GM12878 (cell line): ENCODE data around the gene TEPSIN. TPM values are rescaled to one million over a fixed set of nuclear protein-coding genes. Genes with fewer than 3 reads are reported as not detected.

Source experiments
- ATAC-seq: fragments of 200-7000 bp; cut with Tn5 transposase; 3 replicates; pipeline ENCODE4 v1.9.1; 2020; ENCODE audit warnings: mild to moderate bottlenecking, moderate library complexity
- BruUV-seq: library from RNA; stranded (reverse); fragments of 400-500 nt; replicated peaks from 2 replicates; lab custom pipeline; 2021; lab: Mats Ljungman, UMichigan
- CTCF ChIA-PET: fragments of 300-600 bp; sonication (Branson Sonifier 250); formaldehyde crosslinking; extraction: SDS; loops from one replicate; lab custom pipeline; 2021; ENCODE audit warnings: inconsistent platforms; lab: Yijun Ruan, JAX
- POLR2A ChIA-PET: fragments of 350-600 bp; formaldehyde crosslinking; extraction: SDS; loops from one replicate; lab custom pipeline; 2021; ENCODE audit warnings: inconsistent platforms; lab: Charles Lee
- RAD21 ChIA-PET: fragments of 300-600 bp; sonication (Branson Sonifier 250); formaldehyde crosslinking; loops from one replicate; lab custom pipeline; 2023; ENCODE audit warnings: antibody characterized with exemption; ENCODE audit not compliant: unreplicated experiment; lab: Charles Lee
- SMC1A ChIA-PET: fragments of 300-600 bp; sonication (Branson Sonifier 250); formaldehyde crosslinking; loops from one replicate; lab custom pipeline; 2023; ENCODE audit not compliant: unreplicated experiment, uncharacterized antibody; lab: Charles Lee
- DNase-seq: peaks from one replicate; pipeline ENCODE4 v3.0.0-alpha.2; 2011; ENCODE audit warnings: low read depth, low spot score
- FAIRE-seq: peaks from 3 replicates; lab custom pipeline; 2011; peaks lifted over from hg19 to GRCh38; lab: Jason Lieb, UNC
- H2AFZ ChIP-seq: 2 replicates; pipeline ENCODE4 v1.6.0; 2011; ENCODE audit warnings: low read depth, low read length, control low read depth; ENCODE audit not compliant: control insufficient read depth
- H3K27ac ChIP-seq: 2 replicates; pipeline ENCODE4 v1.5.1; 2011; ENCODE audit warnings: control low read depth; ENCODE audit not compliant: control insufficient read depth, insufficient read depth
- H3K27me3 ChIP-seq, 2 experiments: replicated peaks in 1 of 2; 2 replicates each; pipeline versions ENCODE4 v1.6.0 to v1.6.1; 2011; ENCODE audit warnings: low read length in 1 of 2; ENCODE audit not compliant: control insufficient read depth in 2 of 2, insufficient read depth in 2 of 2
- H3K36me3 ChIP-seq, 2 experiments: 2 replicates each; pipeline ENCODE4 v1.5.1; 2011; ENCODE audit warnings: low read length in 1 of 2; ENCODE audit not compliant: control insufficient read depth in 2 of 2, insufficient read depth in 2 of 2
- H3K4me1 ChIP-seq: 2 replicates; pipeline ENCODE4 v1.6.1; 2011; ENCODE audit warnings: mild to moderate bottlenecking, low read length, moderate library complexity, mixed read lengths; ENCODE audit not compliant: control insufficient read depth, insufficient read depth
- H3K4me2 ChIP-seq: 2 replicates; pipeline ENCODE4 v1.6.0; 2011; ENCODE audit warnings: control low read depth; ENCODE audit not compliant: control insufficient read depth, insufficient read depth
- H3K4me3 ChIP-seq: fragments of 200-600 bp; sonication (generic); 2 replicates; pipeline ENCODE4 v1.5.1; 2016
- H3K79me2 ChIP-seq: 2 replicates; pipeline ENCODE4 v1.6.0; 2011; ENCODE audit warnings: low read length; ENCODE audit not compliant: control insufficient read depth, insufficient read depth
- H3K9ac ChIP-seq: 2 replicates; pipeline ENCODE4 v1.8.0; 2011; ENCODE audit warnings: low read length, control low read depth, mixed read lengths; ENCODE audit not compliant: control insufficient read depth, insufficient read depth
- H3K9me3 ChIP-seq: replicated peaks from 3 replicates; pipeline ENCODE4 v1.5.1; 2011; ENCODE audit warnings: mild to moderate bottlenecking, low read length; ENCODE audit not compliant: control insufficient read depth, insufficient read depth
- H4K20me1 ChIP-seq: 2 replicates; pipeline ENCODE4 v1.6.0; 2011; ENCODE audit not compliant: control insufficient read depth, insufficient read depth
- CHD1 ChIP-seq: IDR thresholded peaks from 2 replicates; pipeline ENCODE4 v1.6.1; 2012; ENCODE audit warnings: low read depth, low read length, improper control_type of control experiment
- E2F4 ChIP-seq: IDR thresholded peaks from 2 replicates; pipeline ENCODE4 v1.6.1; 2012; ENCODE audit warnings: low read depth, low read length, improper control_type of control experiment
- E4F1 ChIP-seq: fragments of 450-650 bp; IDR thresholded peaks from 2 replicates; pipeline ENCODE4 v1.6.1; 2018; ENCODE audit warnings: borderline replicate concordance, mild to moderate bottlenecking; ENCODE audit not compliant: partially characterized antibody
- HSF1 ChIP-seq: fragments of 150-350 bp; IDR thresholded peaks from 2 replicates; pipeline ENCODE4 v1.6.1; 2014; ENCODE audit warnings: mild to moderate bottlenecking, low read depth, low read length
- MTA3 ChIP-seq: IDR thresholded peaks from 2 replicates; pipeline ENCODE4 v1.6.1; 2012; ENCODE audit warnings: low read length, inconsistent platforms, borderline replicate concordance
- NBN ChIP-seq: fragments of 450-650 bp; IDR thresholded peaks from 2 replicates; pipeline ENCODE4 v1.6.1; 2016
- NR2C2 ChIP-seq: IDR thresholded peaks from 2 replicates; pipeline ENCODE4 v1.6.1; 2011; ENCODE audit warnings: borderline replicate concordance, low read depth; ENCODE audit not compliant: control insufficient read depth, insufficient read length
- RCOR1 ChIP-seq: conservative IDR thresholded peaks from 2 replicates; pipeline ENCODE4 v1.6.1; 2012; ENCODE audit warnings: low read depth, low read length, improper control_type of control experiment
- SPI1 ChIP-seq: IDR thresholded peaks from 2 replicates; pipeline ENCODE4 v1.6.1; 2011; ENCODE audit warnings: low read depth, mild to moderate bottlenecking, low read length, moderate library complexity, borderline replicate concordance; ENCODE audit not compliant: insufficient read depth
- STAT1 ChIP-seq: fragments of 450-650 bp; conservative IDR thresholded peaks from 2 replicates; pipeline ENCODE4 v1.6.1; 2014; ENCODE audit warnings: antibody characterized with exemption, mild to moderate bottlenecking
- TCF7 ChIP-seq: IDR thresholded peaks from 2 replicates; pipeline ENCODE4 v1.6.1; 2014; ENCODE audit warnings: antibody characterized with exemption, borderline replicate concordance
- WGBS: methylation state at CpG from one replicate; pipeline ENCODE4 v1.1.6; 2016; ENCODE audit warnings: low lambda C conversion rate; ENCODE audit not compliant: insufficient replicate concordance, insufficient coverage; ENCODE audit errors: missing lambda C conversion rate; 5-methylcytosine and 5-hydroxymethylcytosine counted together
- in situ Hi-C: fragments of 300-500 bp; cut with MboI; formaldehyde crosslinking; loops from 9 replicates; pipeline ENCODE4 v1.14.3; 2018; ENCODE audit warnings: mixed read lengths
- intact Hi-C: fragments of 100-400 bp; cut with micrococcal nuclease; formaldehyde crosslinking; loops from one replicate; pipeline ENCODE4 v1.14.2; 2022; ENCODE audit not compliant: unreplicated experiment
- polyA plus RNA-seq, 11 experiments: library from polyadenylated mRNA; depleted of rRNA in 4 of 11; unstranded in 6 of 11; stranded (reverse) in 5 of 11; fragments of >200 nt; fragmentation: Nextera tagmentation in 4 of 11; fragmentation: Illumina TruSeq in 1 of 11; extraction: Ambion mirVana in 4 of 11; extraction: Trizol in 1 of 11; gene quantifications; 1 replicate in 1 of 11; 2 replicates in 10 of 11; pipeline versions ENCODE4 v1.2.1 to v1.2.3, GENCODE V29; 2011 to 2016; ENCODE audit warnings: inconsistent platforms in 2 of 11, missing spikeins in 2 of 11, low read depth in 1 of 11
- total RNA-seq, 4 experiments: library from RNA; depleted of rRNA in 3 of 4; stranded (reverse); fragments of >200 nt in 3 of 4; fragmentation: Illumina TruSeq in 1 of 4; extraction: Trizol in 1 of 4; gene quantifications; 2 replicates each; pipeline versions ENCODE4 v1.2.1 to v1.2.3, GENCODE V29; 2013 to 2021
- TF ChIP-seq, protein P1 (sequence below): fragments of 450-650 bp; IDR thresholded peaks from 2 replicates; pipeline ENCODE4 v1.6.1; 2016; ENCODE audit warnings: mild to moderate bottlenecking, moderate library complexity, borderline replicate concordance
- TF ChIP-seq, protein P2 (sequence below): fragments of 450-650 bp; IDR thresholded peaks from 2 replicates; pipeline ENCODE4 v1.6.1; 2017; ENCODE audit warnings: low read depth, mild to moderate bottlenecking, moderate library complexity

The TEPSIN gene
- total and polyA plus RNA-seq, 10 of the 15 experiments (the other 5 are each of a cell fraction or from before 2014, with no cell fraction given), result 0.87 to 36.7 (median 5.3) TPM

DNA sequence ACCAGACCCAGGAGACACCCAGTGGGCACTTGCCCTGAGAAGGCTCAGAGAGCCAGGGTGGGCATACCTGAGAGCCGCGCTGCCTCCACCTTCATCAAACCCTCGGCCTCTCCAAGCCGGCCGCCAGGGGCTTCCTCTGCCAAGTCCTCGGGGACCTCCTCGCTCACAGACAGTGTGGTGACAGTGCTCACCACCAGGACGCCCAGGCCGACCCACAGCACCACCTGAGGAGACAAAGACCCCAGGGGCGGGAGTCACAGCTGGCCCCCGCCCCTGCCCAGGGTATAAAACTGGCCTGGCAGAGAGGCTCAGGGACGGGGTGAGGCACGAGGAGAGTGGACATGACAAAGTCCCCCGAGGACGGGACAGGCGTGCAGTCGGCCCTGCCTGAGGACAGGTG lies 21.3 kb upstream of the TEPSIN start:
- ChIA-PET SMC1A (no interaction called here), POLR2A (no interaction called here)

More for the DNA sequence above, 21.3 kb upstream of the TEPSIN start:
- ChIA-PET CTCF (no interaction called here), RAD21 (no interaction called here)
- ATAC-seq, result no peak
- FAIRE-seq, result no peak
- no peaks in the 10 kb centered on the region for H3K79me2 ChIP-seq
- H3K36me3 ChIP-seq, result peaks cover 9 to 23% of the 10 kb centered on the region in 2 experiments; a peak in 3 of 4 replicates
- no peak overlapping the region for H2AFZ ChIP-seq
- H3K27ac ChIP-seq, result no peak overlapping the region
- TF ChIP-seq E4F1 (no peak), CHD1 (no peak), RCOR1 (no peak), HSF1 (no peak), MTA3 (no peak), NR2C2 (no peak), TCF7 (no peak), SPI1 (no peak), NBN (no peak), STAT1 (no peak), E2F4 (no peak)
- TF ChIP-seq, protein P1, sequence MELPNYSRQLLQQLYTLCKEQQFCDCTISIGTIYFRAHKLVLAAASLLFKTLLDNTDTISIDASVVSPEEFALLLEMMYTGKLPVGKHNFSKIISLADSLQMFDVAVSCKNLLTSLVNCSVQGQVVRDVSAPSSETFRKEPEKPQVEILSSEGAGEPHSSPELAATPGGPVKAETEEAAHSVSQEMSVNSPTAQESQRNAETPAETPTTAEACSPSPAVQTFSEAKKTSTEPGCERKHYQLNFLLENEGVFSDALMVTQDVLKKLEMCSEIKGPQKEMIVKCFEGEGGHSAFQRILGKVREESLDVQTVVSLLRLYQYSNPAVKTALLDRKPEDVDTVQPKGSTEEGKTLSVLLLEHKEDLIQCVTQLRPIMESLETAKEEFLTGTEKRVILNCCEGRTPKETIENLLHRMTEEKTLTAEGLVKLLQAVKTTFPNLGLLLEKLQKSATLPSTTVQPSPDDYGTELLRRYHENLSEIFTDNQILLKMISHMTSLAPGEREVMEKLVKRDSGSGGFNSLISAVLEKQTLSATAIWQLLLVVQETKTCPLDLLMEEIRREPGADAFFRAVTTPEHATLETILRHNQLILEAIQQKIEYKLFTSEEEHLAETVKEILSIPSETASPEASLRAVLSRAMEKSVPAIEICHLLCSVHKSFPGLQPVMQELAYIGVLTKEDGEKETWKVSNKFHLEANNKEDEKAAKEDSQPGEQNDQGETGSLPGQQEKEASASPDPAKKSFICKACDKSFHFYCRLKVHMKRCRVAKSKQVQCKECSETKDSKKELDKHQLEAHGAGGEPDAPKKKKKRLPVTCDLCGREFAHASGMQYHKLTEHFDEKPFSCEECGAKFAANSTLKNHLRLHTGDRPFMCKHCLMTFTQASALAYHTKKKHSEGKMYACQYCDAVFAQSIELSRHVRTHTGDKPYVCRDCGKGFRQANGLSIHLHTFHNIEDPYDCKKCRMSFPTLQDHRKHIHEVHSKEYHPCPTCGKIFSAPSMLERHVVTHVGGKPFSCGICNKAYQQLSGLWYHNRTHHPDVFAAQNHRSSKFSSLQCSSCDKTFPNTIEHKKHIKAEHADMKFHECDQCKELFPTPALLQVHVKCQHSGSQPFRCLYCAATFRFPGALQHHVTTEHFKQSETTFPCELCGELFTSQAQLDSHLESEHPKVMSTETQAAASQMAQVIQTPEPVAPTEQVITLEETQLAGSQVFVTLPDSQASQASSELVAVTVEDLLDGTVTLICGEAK, result no peak
- TF ChIP-seq, protein P2, sequence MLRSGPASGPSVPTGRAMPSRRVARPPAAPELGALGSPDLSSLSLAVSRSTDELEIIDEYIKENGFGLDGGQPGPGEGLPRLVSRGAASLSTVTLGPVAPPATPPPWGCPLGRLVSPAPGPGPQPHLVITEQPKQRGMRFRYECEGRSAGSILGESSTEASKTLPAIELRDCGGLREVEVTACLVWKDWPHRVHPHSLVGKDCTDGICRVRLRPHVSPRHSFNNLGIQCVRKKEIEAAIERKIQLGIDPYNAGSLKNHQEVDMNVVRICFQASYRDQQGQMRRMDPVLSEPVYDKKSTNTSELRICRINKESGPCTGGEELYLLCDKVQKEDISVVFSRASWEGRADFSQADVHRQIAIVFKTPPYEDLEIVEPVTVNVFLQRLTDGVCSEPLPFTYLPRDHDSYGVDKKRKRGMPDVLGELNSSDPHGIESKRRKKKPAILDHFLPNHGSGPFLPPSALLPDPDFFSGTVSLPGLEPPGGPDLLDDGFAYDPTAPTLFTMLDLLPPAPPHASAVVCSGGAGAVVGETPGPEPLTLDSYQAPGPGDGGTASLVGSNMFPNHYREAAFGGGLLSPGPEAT, result no peak
- no peak overlapping the region for H3K4me2 ChIP-seq
- no peaks in the 10 kb centered on the region for H3K4me1 ChIP-seq
- no TSS peak for BruUV-seq
- H3K27me3 ChIP-seq, result no peaks in the 10 kb centered on the region
- 85% methylated on average over 17 of the region's 17 CpGs for WGBS
- in situ Hi-C loops, result no loop called here
- no peak for DNase-seq
- no peak overlapping the region for H3K9ac ChIP-seq
- intact Hi-C loops, result no loop called here
- H3K9me3 ChIP-seq, result no peaks in the 10 kb centered on the region
- H4K20me1 ChIP-seq, result no peaks in the 10 kb centered on the region
- no peak overlapping the region for H3K4me3 ChIP-seq
